ENCODE data around the gene MYH10.

The MYH10 gene

DNA sequence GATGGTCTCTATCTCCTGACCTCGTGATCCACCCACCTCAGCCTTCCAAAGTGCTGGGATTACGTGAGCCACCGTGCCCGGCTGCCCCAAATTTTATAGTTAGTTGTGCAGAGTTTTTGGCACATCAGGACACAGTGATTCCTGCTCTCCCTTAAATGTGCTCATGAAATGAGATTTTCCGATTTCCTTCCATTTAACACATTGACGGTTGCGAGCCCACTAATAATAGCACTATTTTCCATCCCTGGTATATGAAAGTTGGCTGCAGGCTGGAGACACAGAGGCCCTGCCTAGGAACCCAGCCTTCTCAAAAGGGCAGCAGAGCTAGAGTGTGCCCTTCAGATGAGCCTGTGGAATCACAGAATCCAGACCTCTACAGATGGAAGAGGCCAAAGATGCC lies 17.4 kb upstream of the MYH10 start:
- DNase-seq, result no peak

- DNase-seq, result no peak
Observed at GRCh38 chr17:8647202-8647601, 16.7 kb upstream of the MYH10 start.

DNA sequence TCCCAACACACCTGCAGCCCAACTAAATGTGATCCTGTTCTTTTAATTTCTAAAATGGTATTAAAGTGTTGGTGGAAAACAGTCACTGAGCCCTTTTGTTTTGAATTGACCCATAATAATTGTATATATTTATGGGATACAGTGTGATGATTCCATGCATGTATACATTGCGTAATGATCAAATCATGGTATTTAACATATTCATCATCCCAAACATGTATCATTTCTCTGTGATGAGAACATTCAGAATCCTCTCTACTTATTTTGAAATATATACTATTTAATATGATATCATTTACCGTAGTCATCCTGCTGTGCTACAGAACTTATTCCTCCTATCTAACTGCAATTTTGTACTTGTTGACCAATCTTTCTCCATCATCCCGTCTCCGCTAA lies 14.0 kb upstream of the MYH10 start:
- no peak for DNase-seq

DNA sequence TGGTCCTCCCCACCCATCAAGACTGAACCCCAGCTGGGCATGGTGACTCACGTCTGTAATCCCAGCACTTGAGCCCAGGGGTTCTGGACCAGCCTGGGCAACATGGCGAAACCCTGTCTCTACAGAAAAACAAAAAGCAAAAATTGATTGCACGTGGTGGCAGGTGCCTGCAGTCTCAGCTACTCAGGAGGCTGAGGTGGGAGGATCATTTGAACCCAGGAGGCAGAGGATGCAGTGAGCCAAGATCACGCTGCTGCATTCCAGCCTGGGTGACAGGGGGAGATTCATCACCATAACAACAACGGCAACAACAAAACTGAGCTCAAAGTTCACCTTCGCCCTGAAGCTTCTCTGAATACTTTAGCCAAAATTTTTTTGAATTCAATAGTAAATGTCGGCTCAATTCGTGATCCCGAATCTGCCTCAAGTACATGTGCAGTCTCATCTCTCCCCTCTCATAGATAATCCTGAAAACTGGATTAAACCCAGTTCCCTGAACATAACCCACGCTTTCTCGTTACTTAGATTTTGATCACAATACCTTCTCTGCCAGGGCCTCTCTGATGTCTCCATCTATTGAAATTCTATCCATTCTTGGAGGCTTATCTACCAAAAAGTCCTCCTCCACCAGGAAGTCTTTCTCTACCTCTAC lies 13.5 kb upstream of the MYH10 start:
- DNase-seq, result no peak

DNA sequence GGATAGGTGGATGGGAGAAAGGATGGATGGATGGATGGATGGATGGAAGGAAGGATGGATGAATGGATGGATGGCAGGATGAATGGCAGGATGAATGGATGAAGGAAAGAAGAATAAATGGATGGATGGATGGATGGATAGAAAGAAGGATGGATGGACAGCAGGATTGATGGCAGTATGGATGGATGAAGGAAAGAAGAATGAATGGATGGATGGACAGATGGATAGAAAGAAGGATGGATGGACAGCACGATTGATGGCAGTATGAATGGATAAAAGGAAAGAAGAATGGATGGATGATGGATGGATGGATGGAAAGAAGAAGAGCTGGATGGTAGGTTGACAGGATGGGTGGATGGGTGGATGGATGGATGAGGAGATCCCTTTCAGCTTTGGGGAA lies 9.2 kb upstream of the MYH10 start:
- DNase-seq, result no peak

- DNase-seq, result no peak
Observed at GRCh38 chr17:8632061-8632460, 1.5 kb upstream of the MYH10 start.

- no peak for DNase-seq
Observed at GRCh38 chr17:8631554-8631877, 991 bp upstream of the MYH10 start.

DNA sequence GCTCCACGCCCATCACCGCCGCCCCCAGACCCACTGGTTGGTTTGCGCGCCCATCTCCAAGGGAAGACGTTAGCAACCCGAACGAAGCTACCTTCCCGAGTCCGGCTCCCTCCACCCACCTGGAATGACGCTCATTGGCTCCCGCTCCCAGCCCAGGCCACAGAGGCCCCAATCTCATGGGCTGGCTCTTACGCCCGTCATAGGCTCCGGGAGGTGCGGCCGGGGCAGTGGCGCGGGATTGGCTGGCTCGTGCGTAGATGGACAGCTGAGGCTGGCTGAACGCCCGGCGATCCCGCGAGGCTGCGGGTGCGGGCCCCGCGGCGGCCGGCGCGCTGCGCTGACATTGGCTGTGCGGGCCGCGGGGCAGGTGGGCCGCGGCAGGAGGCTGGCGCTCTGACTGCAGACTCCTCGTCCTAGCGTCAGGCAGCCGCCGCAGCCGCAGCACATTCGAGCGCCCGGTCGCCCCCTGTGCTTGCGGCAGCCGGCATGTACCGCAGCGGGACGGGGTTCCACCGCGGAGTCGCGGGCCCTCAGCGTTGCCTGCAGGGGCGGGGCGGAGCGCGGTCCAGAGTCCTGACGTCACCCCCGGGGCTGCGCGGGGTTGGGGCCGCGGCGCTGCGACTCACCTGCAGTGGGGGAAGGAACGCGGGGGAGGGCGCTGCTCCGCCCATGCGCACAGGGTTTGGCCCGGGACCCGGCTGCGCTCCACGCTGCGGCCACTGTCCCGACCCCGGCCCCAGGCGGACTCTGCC lies 453 bp upstream of the MYH10 start:
- peak; percentile 75 for DNase-seq

DNA sequence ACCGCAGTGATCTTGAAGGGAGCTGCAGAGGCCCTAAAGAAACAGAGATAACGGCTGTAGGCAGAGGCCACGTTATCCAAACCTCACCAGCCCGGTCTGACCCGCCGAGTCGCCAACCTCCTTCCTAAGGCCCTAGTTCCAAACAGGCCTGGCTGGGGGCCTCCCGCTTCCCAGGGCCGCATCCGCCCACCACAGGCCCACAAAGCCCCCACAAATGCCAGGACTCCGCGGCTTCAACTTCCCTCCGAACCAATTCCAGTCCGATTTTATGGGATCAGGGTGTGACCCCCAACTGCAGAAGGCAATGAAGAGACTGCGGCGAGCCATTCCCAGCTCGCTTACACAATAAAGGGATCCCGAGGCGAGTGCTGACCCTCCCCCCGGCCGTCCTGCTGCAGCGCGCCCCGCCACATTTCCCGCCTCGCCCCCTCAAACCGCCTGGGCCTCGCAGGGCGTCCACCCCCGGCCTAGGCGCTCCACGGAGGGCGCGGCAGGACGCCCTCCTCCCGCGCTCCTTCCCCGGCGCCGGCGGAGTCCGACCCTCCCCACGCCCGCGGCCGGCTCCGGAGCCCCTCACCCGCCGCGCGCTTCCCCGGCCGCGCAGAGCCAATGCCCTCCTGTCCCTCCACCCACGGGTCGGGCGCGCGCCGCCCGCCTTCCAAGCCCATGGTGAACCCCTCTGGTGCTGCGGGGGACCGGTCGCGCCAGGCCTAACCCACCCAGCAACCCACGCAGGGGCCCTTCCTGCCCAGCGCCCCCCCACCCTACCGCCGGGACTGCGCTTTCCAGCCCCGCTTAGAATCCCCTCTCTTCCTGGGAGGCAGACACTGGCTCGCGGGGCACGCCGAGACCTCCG lies 926 bp downstream of the MYH10 start:
- DNase-seq, result no peak

DNA sequence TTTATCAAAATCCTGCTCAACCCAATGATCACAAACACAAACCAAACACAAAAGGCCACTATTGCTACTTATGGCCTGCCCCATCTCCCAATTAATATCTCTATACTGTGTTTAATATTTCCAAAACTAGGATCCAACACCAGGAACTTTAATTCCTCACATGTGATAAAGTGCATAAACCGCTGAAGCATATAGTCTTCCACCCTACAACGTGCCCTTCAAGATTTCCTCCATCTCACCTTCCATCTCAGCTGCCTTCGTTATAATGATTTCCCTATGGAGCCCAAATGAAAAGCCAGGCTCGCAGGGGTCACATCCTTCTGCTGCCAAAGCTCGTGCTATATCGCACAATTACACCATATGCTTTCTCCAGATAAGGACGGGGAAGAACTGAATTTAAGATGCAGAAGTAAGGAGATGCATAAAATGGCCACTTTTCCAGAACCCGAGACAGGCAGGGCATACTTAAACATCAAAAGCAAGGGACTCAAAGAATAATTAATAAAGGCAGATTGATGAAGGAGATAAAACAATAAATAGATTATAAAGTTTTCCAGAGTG lies 1.8 kb downstream of the MYH10 start:
- no peak for DNase-seq

- DNase-seq, result no peak
Observed at GRCh38 chr17:8628172-8628571, 2.4 kb downstream of the MYH10 start.

DNA sequence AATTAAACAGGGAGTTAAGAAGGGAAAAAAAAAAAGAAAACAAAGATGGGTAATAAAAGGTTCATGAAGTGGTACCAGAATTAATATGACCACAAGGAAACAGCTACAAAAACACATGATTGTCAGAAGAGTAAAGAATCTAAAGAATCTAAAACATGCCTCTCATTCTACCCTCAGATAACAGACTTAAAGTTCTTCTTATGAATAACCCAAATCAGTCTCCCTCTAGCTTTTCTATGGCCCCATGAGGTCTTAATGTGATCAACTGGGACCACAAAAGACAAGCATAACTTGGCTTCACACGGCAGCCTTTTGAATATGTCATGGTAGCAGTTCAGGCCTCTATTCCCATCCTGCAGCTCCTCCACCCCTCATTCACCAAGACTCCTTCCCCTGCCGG lies 6.9 kb downstream of the MYH10 start:
- no peak for DNase-seq

- no peak for DNase-seq
Observed at GRCh38 chr17:8622191-8622590, 8.3 kb downstream of the MYH10 start.

- no peak for DNase-seq
Observed at GRCh38 chr17:8621585-8621984, 8.9 kb downstream of the MYH10 start.

DNA sequence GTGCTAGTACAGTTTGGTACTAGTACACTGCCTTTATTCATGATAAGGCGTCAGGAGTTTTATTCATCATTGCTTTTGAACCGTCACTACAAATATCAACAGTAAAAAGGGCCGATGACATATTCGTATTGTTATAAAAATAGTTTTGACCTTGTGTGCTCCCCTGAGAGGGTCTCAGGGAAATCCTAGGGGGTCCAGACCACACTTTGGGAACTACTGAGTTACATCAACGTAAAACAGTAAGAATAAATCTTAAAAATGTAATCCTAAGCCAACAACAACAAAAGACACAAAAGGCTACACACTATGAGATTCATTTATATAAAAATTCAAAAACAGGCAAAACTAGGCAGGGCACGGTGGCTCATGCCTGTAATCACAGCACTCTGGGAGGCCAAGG lies 11.2 kb downstream of the MYH10 start:
- no peak for DNase-seq

DNA sequence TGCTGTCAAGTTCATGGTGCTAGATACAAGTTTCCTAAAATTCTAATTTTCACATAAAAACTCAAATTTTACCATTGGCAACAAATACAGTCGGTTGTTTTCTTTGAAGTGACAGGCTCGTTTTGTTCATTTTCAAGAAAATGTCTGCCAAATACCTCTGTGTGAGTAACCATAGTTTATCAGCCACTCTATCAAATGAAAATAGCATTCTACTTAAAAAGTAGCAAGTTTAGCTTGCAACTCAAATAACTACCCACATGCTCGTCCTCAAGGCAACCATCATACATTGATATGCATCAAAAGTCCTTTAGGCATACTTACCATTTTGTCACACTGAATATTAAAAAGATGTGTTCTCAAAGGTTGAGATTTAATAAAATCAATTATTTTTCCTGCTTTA lies 11.7 kb downstream of the MYH10 start:
- DNase-seq, result no peak

GRCh38 chr17:8614988-8615387 lies 15.5 kb downstream of the MYH10 start:
- no peak for DNase-seq

DNA sequence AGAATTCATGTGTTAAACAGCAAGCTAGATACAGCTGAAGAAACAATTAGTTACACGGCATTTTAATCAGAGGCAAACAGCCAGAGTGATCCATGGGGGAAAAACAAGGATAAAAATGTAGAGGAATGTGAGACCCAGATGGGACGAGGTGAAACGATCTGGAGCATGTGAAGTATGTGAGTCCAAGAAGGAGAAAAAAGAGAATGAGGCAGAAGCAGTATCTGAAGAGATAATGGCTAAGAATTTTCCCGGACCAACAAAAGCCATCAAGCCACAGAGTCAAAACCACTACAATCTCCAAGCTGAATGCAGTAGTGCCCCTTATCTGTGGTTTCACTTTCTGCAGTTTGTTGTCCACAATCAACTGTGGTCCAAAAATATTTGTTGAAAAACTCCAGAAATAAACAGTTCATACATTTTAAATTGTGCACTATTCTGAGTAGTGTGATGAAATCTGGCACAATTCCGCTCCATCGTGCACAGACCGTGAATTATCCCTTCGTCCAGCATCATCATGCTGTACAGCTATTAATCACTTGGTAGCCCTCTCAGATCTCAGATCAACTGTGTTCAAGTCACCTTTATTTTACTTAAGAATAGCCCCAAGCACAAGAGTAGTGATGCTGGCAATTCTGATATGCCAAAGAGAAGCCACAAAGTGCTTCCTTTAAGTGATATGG lies 18.8 kb downstream of the MYH10 start:
- no peak for DNase-seq

DNA sequence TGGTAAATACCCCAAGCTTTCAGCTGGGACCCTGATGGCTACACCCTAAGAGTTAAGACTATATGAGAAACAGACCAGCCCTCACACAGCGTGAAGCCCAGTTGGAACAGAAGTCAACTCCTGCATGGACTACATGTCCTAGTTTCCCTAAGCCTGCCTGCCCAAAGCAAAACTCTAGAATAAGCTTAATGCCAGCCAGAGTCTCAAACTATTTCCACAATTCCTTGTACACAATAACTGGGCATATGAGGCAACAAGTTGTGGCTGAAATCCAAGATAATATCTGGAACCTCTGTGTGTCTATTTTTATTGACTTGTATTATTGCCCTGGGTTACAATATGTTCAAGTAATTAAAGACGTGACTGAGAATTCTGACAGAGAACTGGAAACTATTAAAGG lies 19.4 kb downstream of the MYH10 start:
- no peak for DNase-seq

DNA sequence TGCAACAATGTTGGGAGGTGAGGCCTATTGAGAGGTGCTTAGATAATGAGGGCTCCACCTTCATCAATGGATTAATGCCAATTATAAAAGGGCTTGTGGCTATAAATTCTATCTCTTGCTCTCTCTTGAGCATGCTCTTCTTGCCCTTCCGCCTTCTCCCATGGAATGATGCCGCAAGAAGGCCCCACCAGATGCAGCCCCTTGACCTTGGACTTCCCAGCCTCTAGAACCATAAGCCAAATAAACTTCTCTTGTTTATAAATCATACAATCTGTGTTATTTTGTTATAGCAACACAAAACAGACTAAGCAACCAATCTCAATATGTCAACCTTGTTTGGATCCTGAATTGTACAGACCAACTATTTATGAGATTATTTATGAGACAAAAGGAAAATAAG lies 20.0 kb downstream of the MYH10 start:
- DNase-seq, result no peak

DNA sequence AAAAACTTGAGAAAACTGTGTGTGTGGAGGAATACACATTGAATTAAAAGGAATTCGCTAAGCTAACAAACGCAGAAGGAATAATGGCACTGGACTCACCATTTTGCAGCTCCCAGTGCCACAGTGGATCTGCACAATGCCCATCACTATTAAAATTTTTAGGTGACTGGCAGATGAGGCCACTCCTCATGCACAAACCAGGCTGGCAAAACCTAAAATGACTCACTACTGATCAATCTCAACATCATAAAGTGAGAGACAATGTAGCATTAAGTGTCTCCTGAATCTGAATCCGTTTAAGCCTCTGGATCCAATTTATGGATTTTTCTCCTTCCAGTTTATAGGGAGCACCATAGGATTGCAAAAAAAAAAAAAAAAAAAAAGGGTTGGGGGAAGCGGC lies 20.6 kb downstream of the MYH10 start:
- DNase-seq, result no peak

GRCh38 chr17:8608001-8608400 lies 22.5 kb downstream of the MYH10 start:
- DNase-seq, result no peak

- no peak for DNase-seq
Observed at GRCh38 chr17:8606401-8606800, 24.1 kb downstream of the MYH10 start.

Data from effector CD8-positive, alpha-beta T cell (primary cell).